GM21737 (cell line): ENCODE measurements around the gene IMPDH2.
"Not testable (repeated sequence)": the region's sequence is repeated elsewhere in the genome, so short reads cannot be mapped to it uniquely, and the experiment has no call there.

Source experiments
- ATAC-seq: cut with Tn5 transposase; IDR thresholded peaks from one replicate; pipeline ENCODE4 v1.9.1; 2021; ENCODE audit warnings: mild to moderate bottlenecking, moderate library complexity; ENCODE audit not compliant: unreplicated experiment

Gene IMPDH2

DNA sequence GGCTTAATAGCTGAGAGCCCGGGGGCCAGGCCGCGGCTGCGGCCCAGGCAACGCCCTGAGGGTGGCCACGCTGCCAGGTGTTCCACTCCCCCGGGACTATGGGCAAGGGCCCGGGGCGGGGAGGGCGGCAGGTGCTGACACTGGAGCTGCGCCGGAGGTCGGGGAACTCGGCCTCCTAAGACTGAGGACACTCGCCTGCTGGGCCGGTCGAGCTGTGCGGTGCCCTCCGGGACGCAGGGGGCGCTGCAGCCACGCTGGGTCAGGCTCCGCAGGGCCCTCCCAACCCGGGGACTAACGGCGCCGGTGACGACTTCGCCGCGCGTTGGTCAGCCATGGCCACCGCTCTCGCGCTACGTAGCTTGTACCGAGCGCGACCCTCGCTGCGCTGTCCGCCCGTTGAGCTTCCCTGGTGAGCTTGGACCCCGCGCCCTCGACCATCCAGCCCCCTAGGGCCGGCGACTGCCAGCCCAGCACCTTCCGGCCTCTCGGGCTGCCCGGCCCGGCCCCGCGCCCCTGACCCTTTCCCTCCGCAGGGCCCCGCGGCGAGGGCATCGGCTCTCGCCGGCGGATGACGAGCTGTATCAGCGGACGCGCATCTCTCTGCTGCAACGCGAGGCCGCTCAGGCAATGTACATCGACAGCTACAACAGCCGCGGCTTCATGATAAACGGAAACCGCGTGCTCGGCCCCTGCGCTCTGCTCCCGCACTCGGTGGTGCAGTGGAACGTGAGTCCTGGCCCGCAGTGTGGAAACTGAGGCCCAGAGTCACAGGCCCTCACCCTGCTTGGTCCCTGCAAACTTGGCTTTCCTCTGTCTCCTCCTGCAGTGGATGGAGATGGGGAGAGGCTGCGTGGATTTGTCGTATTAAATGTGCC, 7.1 kb downstream of the IMPDH2 start, which contains the start of gene NDUFAF3:
Gene NDUFAF3, plus strand, starts transcription at position 309 of the 875 bp plus-strand sequence. Its CDS starts 24 bp downstream, at position 333.
- peak; percentile 53 for ATAC-seq

GRCh38 chr3:49021213-49021812, 7.9 kb downstream of the IMPDH2 start:
- ATAC-seq, result peak; percentile 42

DNA sequence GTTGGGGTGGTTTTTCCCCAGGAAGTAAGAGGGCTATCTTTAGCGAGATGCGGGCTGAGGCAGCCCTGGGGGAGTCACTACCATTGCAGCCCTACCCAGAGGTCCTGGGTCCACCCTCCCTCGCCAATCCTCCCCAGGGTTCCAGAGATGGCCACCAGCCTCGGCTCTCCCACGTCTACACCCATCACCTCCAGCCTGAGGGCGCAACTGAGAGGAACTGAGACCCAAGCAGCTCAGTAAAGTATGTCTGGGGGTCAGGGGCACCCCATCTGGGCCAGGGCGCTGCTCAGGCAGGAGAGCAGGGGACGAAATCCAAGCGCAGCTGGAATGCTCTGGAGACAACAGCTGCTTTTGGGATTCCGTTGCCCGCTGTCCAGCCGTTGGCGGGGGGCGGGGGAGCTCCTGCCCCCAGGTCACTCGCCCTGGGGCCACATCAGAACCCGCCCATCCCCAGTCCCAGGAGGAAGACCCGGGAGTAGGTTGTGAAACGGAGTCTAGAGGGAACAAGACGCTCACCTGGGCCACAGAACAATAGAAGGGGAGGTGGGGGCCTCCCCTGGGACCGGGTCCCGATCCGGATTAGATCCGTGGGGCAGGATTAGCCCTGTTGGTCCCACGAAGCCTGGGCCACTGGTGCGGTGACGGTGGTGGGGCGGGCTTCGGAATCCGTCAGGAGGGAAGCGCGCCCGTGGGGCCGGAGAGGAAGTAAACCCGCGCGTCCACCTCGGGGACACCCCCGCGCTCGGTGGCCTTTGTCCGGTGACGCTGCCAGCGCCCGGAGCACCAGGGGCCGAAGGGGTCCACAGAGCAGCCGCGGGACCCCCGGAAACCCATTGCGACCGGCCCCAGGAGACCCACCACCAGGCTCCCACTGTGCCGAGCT, 8.6 kb downstream of the IMPDH2 start:
- peak; percentile 2 for ATAC-seq

- ATAC-seq, result no peak
These were observed 9.3 kb downstream of the IMPDH2 start for GRCh38 chr3:49019941-49020329.

- no peak for ATAC-seq
These were observed 10.5 kb downstream of the IMPDH2 start for GRCh38 chr3:49018707-49019006.

- no peak for ATAC-seq
These were observed 11.1 kb downstream of the IMPDH2 start, which contains the start of gene DALRD3 for GRCh38 chr3:49017971-49018706. Gene DALRD3, minus strand, starts transcription at chr3:49018580. Its CDS starts 16 bp downstream, at chr3:49018564.

GRCh38 chr3:49017229-49017970, 11.8 kb downstream of the IMPDH2 start:
- ATAC-seq, result no peak

GRCh38 chr3:49016414-49017228, 12.6 kb downstream of the IMPDH2 start:
- no peak for ATAC-seq

GRCh38 chr3:49015765-49016164, 13.4 kb downstream of the IMPDH2 start:
- no peak for ATAC-seq

GRCh38 chr3:49015072-49015471, 14.1 kb downstream of the IMPDH2 start:
- ATAC-seq, result no peak

- ATAC-seq, result no peak
These were observed 15.2 kb downstream of the IMPDH2 start for GRCh38 chr3:49013738-49014660.

- ATAC-seq, result no peak
These were observed 16.0 kb downstream of the IMPDH2 start for GRCh38 chr3:49013113-49013737.

DNA sequence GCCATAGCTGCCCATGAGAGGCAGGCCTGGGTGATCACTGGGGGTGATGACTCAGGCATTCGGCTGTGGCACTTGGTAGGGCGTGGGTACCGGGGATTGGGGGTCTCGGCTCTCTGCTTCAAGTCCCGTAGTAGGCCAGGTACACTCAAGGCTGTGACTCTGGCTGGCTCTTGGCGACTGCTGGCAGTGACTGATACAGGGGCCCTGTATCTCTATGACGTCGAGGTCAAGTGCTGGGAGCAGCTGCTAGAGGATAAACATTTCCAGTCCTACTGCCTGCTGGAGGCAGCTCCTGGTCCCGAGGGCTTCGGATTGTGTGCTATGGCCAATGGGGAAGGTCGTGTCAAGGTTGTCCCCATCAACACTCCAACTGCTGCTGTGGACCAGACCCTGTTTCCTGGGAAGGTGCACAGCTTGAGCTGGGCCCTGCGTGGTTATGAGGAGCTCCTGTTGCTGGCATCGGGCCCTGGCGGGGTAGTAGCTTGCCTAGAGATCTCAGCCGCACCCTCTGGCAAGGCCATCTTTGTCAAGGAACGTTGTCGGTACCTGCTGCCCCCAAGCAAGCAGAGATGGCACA, 16.7 kb downstream of the IMPDH2 start:
- ATAC-seq, result no peak

DNA sequence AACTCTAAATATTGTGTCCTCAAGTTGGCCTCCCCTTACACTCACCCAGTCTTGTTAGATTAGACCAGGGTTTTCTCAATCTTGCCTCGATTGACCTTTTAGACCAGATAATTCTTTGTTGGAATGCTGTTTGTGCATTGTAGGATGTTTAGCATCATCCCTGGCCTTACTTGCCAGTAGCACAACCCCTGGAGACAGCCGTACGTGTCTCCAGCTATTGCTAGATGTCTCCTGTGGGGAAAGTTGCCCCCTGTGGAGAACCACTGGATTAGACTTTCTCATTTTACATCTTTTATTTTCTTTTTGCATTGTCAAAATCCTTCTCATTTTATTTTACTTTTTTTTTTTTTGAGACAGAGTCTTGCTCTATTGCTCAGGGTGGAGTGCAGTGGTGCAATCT, 19.8 kb downstream of the IMPDH2 start:
- ATAC-seq, result no peak

- ATAC-seq, result not testable (repeated sequence)
These were observed 20.6 kb downstream of the IMPDH2 start for GRCh38 chr3:49008627-49009026.

DNA sequence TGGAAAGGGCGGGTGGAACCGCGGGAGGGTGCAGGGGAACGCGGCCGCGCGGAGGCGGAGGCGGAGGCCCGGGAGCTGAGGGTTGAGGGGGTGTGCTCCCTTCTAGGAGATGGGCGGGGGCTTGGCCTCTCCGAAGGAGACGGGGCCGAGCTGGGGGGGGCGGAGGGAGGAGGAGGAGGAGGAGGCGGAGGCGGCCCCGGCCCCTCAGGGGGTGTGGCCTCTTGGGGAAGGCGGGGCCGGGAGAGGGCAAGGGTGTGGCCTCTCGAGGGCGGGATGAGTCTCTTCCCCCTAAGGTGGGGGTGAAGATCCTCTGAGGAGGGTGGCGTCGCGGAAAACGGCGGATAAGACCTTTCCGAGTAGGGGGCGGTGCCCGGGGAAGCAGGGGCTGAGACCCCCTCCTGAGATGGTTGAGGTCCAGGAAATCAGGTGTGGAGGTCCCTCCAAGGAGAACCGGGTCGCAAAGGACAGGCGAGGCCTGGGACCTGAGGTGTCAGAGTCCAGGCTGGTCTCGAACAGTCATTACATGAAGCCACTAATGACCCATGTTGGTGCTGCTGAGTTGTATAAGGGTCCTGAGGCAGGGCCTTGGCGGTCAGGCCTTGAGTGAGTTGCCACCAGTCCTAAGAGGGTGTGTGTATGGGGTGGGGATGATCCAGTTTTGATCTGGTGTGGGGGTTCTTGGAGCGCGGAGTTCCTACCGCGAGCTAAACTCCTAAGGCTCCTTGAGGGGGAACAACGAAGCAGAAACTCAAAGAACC, 21.2 kb downstream of the IMPDH2 start:
- peak; percentile 43 for ATAC-seq
